GM18951 (cell line): ENCODE results near the gene RRP9.

Source experiments
- POLR2A ChIP-seq: IDR thresholded peaks from 4 replicates; pipeline ENCODE4 v1.6.1; 2011; ENCODE audit warnings: mild to moderate bottlenecking; ENCODE audit not compliant: insufficient read length, insufficient read depth; ENCODE audit errors: extremely low read depth
- in situ Hi-C: fragments of 300-500 bp; cut with MboI; formaldehyde crosslinking; loops from one replicate; pipeline ENCODE4 v1.12.0; 2022; ENCODE audit warnings: low sequenced_read_pairs, mixed read lengths, inconsistent platforms; ENCODE audit not compliant: unreplicated experiment

Gene RRP9

DNA sequence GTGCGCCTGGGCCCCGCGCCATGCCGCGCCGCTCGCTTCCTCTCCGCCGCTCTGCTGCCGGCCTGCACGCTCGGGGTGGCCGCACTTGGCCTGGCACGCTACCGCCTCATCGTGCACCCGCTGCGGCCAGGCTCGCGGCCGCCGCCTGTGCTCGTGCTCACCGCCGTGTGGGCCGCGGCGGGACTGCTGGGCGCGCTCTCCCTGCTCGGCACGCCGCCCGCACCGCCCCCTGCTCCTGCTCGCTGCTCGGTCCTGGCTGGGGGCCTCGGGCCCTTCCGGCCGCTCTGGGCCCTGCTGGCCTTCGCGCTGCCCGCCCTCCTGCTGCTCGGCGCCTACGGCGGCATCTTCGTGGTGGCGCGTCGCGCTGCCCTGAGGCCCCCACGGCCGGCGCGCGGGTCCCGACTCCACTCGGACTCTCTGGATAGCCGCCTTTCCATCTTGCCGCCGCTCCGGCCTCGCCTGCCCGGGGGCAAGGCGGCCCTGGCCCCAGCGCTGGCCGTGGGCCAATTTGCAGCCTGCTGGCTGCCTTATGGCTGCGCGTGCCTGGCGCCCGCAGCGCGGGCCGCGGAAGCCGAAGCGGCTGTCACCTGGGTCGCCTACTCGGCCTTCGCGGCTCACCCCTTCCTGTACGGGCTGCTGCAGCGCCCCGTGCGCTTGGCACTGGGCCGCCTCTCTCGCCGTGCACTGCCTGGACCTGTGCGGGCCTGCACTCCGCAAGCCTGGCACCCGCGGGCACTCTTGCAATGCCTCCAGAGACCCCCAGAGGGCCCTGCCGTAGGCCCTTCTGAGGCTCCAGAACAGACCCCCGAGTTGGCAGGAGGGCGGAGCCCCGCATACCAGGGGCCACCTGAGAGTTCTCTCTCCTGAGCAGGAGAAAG is 14.4 kb upstream of the RRP9 start:
- TF ChIP-seq POLR2A, result no peak
- in situ Hi-C loops, result no loop called here

DNA sequence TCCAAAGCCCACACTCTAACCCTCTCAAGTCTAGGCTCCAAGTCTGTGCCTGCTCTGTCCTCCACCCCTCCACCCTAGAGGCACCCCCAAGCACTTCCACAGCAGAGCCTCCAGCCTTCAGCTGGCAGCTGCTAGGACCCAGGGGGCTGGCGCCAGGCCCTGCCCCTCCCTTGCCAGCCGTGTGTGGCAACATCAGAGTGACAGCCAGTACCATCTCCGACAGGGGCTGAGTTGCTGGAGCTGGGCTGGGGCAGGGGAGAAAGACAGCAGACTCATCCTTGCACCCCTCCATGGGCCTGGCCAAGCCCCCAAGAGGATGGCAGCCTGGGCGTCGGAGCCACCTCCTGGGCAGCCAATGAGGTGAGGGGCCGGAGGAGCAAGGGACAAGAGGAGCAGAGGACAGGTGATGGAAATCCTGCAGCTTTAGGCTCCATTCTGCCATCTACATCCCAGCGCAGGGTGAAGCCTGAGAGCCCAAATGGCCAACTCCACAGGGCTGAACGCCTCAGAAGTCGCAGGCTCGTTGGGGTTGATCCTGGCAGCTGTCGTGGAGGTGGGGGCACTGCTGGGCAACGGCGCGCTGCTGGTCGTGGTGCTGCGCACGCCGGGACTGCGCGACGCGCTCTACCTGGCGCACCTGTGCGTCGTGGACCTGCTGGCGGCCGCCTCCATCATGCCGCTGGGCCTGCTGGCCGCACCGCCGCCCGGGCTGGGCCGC is 13.6 kb upstream of the RRP9 start, which contains the start of gene GPR62:
Gene GPR62 (plus strand): TSS at position 207 of the 718 bp plus-strand sequence. CDS start 272 bp downstream, at position 479.
- in situ Hi-C loops, result no loop called here

DNA sequence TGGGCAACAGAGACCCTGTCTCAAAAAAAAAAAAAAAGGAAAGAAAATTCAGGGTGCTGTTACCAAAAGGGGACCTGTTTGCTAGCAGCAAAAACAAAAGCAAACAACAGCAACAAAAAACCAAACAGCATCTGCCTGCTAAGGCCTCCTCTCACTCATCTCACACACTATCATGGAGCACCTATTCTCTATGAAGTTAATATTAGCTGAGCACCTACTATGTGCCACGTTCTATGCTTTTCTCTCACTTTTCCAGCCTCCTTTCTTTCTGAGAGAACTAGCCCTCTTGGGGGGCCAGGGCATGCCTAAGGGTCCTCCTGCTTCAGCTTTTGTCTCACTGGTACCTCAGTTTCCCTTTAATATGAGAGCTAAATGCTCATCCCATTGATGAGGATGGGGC is 13.0 kb upstream of the RRP9 start:
- no peak for TF ChIP-seq POLR2A
- in situ Hi-C loops, result no loop called here

More for the DNA sequence above, 13.6 kb upstream of the RRP9 start, which contains the start of gene GPR62:
- no peak for TF ChIP-seq POLR2A

DNA sequence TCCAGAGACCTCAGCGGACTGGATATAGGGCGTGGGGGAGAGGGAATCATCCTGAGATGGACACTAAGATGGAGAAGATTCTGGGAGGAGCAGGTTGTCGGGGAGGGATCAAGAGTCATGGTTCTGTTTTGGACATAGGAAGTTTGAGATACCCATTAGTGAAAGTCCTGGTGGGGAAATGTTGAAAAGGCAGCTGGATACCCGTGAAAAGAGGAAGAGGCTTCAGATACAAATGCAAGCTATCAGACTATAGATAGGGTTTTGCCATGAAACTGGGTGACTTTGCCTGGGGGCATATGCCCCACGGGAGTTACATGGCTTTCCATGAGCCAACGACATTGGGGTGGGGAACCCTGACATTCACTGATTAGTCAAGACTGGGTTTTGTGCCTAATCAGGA is 12.4 kb upstream of the RRP9 start:
- in situ Hi-C loops, result no loop called here
- no peak for TF ChIP-seq POLR2A

DNA sequence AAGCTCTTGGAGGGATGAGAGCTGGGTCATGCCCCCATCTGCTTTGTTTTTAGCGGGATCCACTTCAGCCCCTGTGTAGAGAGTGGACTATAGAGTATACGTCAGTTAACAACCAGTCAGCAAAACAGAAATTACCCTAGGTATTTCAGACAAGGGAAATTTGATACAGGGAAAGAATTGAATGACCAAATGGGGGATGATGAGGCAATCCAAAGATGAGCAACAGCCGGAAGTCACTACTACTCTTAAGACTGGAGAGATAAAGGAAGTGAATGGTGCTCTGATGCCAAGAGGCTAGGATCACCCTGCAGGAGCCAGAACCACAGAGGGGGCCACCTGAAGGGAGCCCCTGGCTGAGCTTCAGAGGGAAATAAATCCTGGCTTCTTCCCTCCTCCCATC is 11.7 kb upstream of the RRP9 start:
- in situ Hi-C loops, result no loop called here
- no peak for TF ChIP-seq POLR2A

DNA sequence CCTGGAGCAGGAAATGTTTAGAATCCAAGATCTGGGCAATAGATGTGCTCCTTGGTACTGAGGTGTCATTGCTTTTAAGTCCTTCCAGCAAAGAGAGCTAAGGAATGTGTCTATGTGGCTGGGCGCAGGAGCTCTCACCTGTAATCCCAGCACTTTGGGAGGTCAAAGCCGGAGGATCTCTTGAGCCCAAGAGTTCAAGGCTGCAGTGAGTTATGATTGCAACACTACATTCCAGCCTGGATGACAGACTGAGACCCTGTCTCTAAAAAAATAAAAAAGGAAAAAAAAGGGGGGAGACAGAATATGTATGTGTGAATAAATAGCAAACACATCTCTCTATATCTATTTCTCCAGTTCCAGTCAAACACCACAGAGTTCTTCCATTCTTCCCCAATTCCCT is 9.2 kb upstream of the RRP9 start:
- TF ChIP-seq POLR2A, result no peak
- in situ Hi-C loops, result no loop called here

DNA sequence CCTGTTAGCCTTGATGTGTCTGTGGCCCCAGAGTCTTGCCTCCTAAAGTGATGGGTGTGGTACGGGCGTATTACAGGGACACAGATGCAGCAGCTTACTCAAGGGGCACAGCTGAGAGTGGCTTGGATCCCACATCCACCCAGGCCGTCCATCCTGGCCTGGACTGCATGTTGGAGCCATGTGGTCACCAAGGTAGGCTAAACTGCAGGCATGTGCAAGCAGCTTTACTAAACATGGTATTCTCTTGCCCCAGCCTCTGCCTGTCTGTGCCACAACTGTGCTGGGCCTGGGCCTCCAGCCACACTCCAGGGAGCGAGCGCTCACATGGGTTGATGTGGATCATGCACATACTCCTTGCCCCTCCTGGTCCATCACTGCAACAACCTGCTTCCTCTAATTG is 7.4 kb upstream of the RRP9 start:
- in situ Hi-C loops, result no loop called here
- TF ChIP-seq POLR2A, result no peak

DNA sequence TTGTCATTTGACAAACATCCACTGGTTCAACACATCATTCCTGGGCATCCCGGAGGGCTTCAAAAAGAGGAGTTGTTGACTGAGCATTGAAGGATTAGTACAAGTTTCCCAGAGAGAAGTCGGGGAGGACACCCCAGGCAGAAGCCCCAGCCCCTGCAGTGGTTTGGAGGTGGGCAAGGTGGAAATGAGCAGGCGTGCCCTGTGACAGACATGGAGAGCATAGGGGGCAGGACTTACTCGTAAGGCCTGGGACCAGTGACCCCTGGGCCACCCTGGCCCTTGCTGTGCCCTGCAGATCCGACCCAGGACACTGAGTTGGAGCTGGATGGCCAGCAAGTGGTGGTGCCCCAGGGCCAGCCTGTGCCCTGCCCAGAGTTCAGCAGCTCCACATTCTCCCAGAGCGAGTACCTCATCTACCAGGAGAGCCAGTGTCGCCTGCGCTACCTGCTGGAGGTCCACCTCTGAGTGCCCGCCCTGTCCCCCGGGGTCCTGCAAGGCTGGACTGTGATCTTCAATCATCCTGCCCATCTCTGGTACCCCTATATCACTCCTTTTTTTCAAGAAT is 6.4 kb upstream of the RRP9 start:
- in situ Hi-C loops, result no loop called here
- TF ChIP-seq POLR2A, result no peak

DNA sequence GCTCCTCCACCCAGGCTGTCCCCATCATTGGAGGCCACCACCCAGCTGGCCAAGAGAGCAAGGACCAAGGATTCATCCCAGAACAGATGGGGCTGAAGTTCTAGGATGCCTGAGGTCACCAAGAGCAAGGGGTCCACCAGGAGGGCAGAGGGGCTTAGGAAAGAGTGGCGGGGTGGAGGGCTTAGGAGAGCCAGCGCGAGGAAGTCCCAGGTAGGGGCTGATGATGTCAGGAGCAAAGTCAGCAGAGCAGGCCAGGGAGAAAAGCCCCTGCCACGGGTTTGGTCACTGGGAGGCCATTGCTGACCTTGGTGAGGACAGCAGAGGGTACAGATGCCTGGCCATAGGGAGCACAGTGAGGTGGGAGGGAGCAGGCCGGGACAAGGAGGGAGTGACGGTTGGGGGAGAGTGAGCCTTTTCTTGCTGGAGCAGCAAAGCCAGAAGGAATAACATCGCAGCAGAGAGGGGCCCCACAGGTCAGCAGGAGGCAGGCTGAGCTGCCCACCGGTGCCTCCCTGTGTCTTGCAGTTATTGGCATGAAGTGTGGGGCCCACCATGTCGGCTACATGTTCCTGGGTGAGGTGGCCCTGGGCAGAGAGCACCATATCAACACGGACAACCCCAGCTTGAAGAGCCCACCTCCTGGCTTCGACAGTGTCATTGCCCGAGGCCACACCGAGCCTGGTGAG is 5.7 kb upstream of the RRP9 start:
- in situ Hi-C loops, result no loop called here
- TF ChIP-seq POLR2A, result no peak

DNA sequence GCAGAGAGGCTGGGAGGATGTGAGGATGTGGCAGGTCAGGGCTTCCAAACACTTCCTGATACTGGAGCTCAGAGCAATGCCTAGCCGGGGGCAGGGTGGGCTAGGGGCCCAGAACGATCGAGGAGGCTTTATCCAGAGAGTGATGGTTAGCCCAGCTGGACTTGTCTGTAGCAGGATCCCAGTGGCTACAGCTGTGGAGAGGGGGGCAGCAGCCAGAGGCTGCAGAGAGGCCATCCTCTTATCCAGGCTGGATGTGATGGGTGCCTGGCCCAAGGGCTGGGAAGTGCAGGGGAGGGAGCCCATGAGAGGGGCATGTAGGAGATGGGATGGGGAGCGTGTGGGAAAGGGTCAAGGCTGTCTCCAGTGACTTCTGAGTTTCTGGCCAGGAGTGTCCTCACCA is 5.1 kb upstream of the RRP9 start:
- no peak for TF ChIP-seq POLR2A
- in situ Hi-C loops, result no loop called here

DNA sequence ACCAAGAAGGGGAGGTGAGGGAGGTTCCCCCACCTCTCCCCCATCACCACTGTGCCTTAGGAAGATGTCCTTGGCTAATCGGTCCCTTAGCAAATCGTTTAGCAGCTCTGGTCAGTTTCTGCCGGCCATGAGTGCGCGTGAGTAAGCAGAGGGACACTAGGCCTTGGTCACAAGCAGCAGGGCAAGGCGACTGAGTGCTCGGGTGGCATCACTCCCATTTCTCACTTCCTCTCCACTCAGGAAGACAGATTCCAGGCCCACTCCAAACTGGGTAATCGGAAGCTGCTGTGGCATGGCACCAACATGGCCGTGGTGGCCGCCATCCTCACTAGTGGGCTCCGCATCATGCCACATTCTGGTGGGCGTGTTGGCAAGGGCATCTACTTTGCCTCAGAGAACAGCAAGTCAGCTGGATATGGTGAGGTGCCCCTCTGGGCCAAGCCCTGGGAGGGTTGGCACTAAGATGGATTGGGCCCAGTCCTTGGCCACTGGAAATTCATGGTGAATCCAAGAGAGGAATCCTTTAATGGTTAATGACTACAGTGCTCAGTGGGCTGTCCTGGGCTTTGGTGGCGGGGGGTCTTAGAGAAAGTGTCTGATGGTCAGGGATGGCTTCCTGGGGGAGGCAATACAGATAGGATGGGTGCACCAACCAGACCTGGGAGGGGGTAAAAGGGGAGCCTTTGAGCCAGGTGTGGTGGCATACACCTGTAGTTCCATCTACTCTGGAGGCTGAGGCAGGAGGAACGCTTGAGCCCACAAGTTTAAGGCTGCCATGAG is 4.4 kb upstream of the RRP9 start:
- no peak for TF ChIP-seq POLR2A
- in situ Hi-C loops, result no loop called here

DNA sequence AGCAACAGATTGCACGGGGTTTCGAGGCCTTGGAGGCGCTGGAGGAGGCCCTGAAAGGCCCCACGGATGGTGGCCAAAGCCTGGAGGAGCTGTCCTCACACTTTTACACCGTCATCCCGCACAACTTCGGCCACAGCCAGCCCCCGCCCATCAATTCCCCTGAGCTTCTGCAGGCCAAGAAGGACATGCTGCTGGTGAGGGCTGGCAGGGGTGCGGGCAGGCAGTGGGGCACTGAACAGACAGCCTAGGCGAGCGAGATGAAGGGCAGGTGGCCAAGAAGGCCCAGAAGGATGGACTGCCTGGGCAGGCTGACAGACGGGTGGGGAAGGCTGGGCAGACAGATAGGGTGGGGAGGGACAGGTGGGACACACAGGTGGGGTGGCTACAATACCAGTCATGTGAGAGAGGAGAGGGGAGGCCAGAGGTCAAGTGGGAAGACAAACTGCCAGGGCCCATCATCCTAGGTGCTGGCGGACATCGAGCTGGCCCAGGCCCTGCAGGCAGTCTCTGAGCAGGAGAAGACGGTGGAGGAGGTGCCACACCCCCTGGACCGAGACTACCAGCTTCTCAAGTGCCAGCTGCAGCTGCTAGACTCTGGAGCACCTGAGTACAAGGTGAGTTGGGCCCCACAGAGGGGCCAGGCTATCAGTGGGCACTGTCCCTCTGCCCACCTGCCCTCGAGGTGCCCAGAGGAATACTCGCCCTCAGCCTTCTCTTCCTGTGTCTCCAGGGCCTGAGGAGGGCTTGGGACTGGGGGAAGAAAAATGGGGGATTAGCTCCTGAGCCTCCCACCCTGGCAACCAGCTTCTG is 3.5 kb upstream of the RRP9 start:
- in situ Hi-C loops, result no loop called here
- TF ChIP-seq POLR2A, result no peak
